T1000 (cell line): ENCODE measurements around the gene SLC7A7.
"Not testable (repeated sequence)": the region's sequence is repeated elsewhere in the genome, so short reads cannot be mapped to it uniquely, and the experiment has no call there.

Experiments used
- DNase-seq: peaks from one replicate; lab custom pipeline; 2025; ENCODE audit warnings: mixed read lengths; lab: John Stamatoyannopoulos, UW

Gene SLC7A7

GRCh38 chr14:22843123-22843925 is 28.1 kb upstream of the SLC7A7 start:
- DNase-seq: no peak

- DNase-seq: no peak
Measured at GRCh38 chr14:22842211-22843122, 27.2 kb upstream of the SLC7A7 start.

- no peak for DNase-seq
Measured at GRCh38 chr14:22841769-22842168, 26.5 kb upstream of the SLC7A7 start.

- DNase-seq: no peak
Measured at GRCh38 chr14:22841311-22841710, 26.1 kb upstream of the SLC7A7 start.

GRCh38 chr14:22839159-22839779 is 24.0 kb upstream of the SLC7A7 start:
- no peak for DNase-seq

GRCh38 chr14:22838631-22839041 is 23.4 kb upstream of the SLC7A7 start:
- DNase-seq: no peak

- DNase-seq: no peak
Measured at GRCh38 chr14:22837750-22838538, 22.7 kb upstream of the SLC7A7 start.

GRCh38 chr14:22837114-22837749 is 22.0 kb upstream of the SLC7A7 start:
- DNase-seq: no peak

GRCh38 chr14:22836301-22837113 is 21.3 kb upstream of the SLC7A7 start, which contains the start of gene MMP14:
MMP14 (plus strand) TSS chr14:22836585; CDS start chr14:22836818, 233 bp downstream.
- DNase-seq: peak; percentile 32

GRCh38 chr14:22835505-22835904 is 20.3 kb upstream of the SLC7A7 start:
- DNase-seq: no peak

- no peak for DNase-seq
Measured at GRCh38 chr14:22830443-22831010, 15.3 kb upstream of the SLC7A7 start.

GRCh38 chr14:22829661-22830442 is 14.6 kb upstream of the SLC7A7 start, which contains the start of gene MRPL52:
MRPL52 (plus strand) TSS chr14:22829887; CDS start chr14:22829913, 26 bp downstream.
- peak; percentile 71 for DNase-seq

- not testable (repeated sequence) for DNase-seq
Measured at GRCh38 chr14:22829076-22829660, 13.9 kb upstream of the SLC7A7 start.

- DNase-seq: peak; percentile 33
Measured at GRCh38 chr14:22824711-22825359, 9.6 kb upstream of the SLC7A7 start.

- DNase-seq: peak; percentile 25
Measured at GRCh38 chr14:22822571-22823098, 7.4 kb upstream of the SLC7A7 start.

- no peak for DNase-seq
Measured at GRCh38 chr14:22822016-22822570, 6.9 kb upstream of the SLC7A7 start.
